ENCODE data around the gene CD36.

DNA sequence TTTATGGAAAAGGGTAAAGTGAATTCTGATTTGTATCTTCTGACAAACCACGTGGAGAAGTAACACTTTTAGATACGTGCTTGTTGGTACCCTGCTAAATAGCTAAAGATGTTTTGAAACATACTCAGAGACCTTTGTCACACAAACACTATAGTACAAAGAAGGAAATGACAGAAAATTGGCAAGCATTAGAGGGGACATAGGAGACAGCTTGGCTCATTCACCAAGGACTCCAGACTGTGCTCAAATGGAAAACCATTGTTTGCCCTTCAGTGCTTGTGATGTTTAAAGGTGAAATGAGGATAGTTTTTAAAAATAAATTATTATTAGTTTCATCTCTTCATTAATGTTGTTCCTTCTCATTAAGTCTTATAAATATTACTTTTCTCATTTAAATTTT, 34.0 kb upstream of the CD36 start:
- TF ChIP-seq, protein P1, sequence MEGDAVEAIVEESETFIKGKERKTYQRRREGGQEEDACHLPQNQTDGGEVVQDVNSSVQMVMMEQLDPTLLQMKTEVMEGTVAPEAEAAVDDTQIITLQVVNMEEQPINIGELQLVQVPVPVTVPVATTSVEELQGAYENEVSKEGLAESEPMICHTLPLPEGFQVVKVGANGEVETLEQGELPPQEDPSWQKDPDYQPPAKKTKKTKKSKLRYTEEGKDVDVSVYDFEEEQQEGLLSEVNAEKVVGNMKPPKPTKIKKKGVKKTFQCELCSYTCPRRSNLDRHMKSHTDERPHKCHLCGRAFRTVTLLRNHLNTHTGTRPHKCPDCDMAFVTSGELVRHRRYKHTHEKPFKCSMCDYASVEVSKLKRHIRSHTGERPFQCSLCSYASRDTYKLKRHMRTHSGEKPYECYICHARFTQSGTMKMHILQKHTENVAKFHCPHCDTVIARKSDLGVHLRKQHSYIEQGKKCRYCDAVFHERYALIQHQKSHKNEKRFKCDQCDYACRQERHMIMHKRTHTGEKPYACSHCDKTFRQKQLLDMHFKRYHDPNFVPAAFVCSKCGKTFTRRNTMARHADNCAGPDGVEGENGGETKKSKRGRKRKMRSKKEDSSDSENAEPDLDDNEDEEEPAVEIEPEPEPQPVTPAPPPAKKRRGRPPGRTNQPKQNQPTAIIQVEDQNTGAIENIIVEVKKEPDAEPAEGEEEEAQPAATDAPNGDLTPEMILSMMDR (IDR thresholded peaks at IDR 0.05; ENCODE audit: low read depth, low read length), result no peak
- no peak for TF ChIP-seq EZH2phosphoT487 (IDR thresholded peaks at IDR 0.05; ENCODE audit: low read depth)
